Transverse colon (tissue), 4 donors: ENCODE results near the gene OR10R2.

Experiments used
- POLR2A ChIP-seq: fragments of 450-650 bp; IDR thresholded peaks from one replicate; pipeline ENCODE4 v1.6.1; 2016; ENCODE audit warnings: antibody characterized with exemption, mild to moderate bottlenecking, moderate library complexity
- POLR2AphosphoS5 ChIP-seq, 3 donors: sonication (generic); formaldehyde crosslinking; IDR thresholded peaks; one replicate each; pipeline ENCODE4 v1.6.1; 2016; ENCODE audit warnings: antibody characterized with exemption in 3 of 3
- TF ChIP-seq, protein P1 (sequence below), 5 experiments: fragments of 200-600 bp in 3 of 5; fragments of 450-650 bp in 2 of 5; sonication (generic) in 3 of 5; IDR thresholded peaks; 1 replicate in 2 of 5; 2 replicates in 3 of 5; pipeline ENCODE4 v1.5.1; 2016 to 2017; ENCODE audit warnings: antibody characterized with exemption in 5 of 5, inconsistent platforms in 3 of 5, mild to moderate bottlenecking in 2 of 5, moderate library complexity in 1 of 5

DNA sequence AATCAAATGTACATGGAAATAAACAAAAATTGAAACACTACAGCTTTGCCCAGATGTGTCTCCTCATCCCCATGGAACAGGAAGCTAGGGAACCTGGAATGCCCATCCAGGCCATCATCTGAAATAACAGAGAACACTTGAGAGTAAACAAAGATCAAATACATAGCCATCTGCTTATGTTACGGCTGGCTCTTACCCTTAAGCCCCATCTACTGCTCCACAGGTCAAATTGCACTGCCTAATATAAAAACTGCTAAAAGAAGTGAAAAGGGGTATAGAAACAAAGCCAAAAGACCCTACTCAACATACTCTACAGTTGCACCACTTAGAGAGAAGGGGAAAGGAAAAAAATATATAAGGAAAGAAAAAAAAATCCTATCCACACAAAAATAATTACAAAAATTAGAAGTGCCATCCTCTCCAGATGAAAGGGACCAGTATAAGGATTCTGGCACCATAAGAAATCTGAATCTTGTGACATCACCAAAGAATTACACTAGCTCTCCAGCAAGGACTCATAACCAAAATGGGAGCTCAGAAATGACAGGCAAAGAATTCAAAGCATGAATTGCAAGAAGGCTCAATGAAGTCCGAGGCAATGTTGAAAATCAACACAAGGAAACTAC is 55.3 kb downstream of the OR10R2 start:
- TF ChIP-seq POLR2AphosphoS5 (IDR thresholded peaks at IDR 0.05) (no peak), POLR2A (no peak)
- TF ChIP-seq, protein P1, sequence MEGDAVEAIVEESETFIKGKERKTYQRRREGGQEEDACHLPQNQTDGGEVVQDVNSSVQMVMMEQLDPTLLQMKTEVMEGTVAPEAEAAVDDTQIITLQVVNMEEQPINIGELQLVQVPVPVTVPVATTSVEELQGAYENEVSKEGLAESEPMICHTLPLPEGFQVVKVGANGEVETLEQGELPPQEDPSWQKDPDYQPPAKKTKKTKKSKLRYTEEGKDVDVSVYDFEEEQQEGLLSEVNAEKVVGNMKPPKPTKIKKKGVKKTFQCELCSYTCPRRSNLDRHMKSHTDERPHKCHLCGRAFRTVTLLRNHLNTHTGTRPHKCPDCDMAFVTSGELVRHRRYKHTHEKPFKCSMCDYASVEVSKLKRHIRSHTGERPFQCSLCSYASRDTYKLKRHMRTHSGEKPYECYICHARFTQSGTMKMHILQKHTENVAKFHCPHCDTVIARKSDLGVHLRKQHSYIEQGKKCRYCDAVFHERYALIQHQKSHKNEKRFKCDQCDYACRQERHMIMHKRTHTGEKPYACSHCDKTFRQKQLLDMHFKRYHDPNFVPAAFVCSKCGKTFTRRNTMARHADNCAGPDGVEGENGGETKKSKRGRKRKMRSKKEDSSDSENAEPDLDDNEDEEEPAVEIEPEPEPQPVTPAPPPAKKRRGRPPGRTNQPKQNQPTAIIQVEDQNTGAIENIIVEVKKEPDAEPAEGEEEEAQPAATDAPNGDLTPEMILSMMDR (IDR thresholded peaks at IDR 0.05), result no peak
